HepG2 (cell line): ENCODE measurements around the gene CAMTA1. TPM values are rescaled to one million over a fixed set of nuclear protein-coding genes. Genes with fewer than 3 reads are reported as not detected.

Source experiments
- ATAC-seq: fragments of 200-7000 bp; cut with Tn5 transposase; 3 replicates; pipeline ENCODE4 v1.9.1; 2020; ENCODE audit warnings: mild to moderate bottlenecking, moderate library complexity
- BruUV-seq: library from RNA; stranded (reverse); fragments of 400-500 nt; replicated peaks from 2 replicates; lab custom pipeline; 2021; lab: Mats Ljungman, UMichigan
- CTCF ChIA-PET: fragments of 300-600 bp; formaldehyde crosslinking; extraction: SDS; loops from one replicate; lab custom pipeline; 2021; ENCODE audit warnings: low total read pairs, inconsistent platforms, low intra/inter-chr PET ratio; lab: Yijun Ruan, JAX
- POLR2A ChIA-PET: fragments of 350-600 bp; sonication (Branson Sonifier 250); formaldehyde crosslinking; loops from one replicate; lab custom pipeline; 2020; ENCODE audit warnings: antibody characterized with exemption, inconsistent platforms; lab: Yijun Ruan, JAX
- DNase-seq: peaks from one replicate; pipeline ENCODE4 v3.0.0-alpha.2; 2015; ENCODE audit warnings: low spot score
- FAIRE-seq: peaks from 3 replicates; lab custom pipeline; 2011; peaks lifted over from hg19 to GRCh38; lab: Jason Lieb, UNC
- H2AFZ ChIP-seq: one replicate; pipeline ENCODE4 v1.6.1; 2011; ENCODE audit warnings: low read length, inconsistent platforms
- H3K27ac ChIP-seq: fragments of 300-600 bp; 3 replicates; pipeline ENCODE4 v1.8.0; 2011; ENCODE audit warnings: mixed run types, mild to moderate bottlenecking, mixed read lengths, low read length, inconsistent platforms; ENCODE audit not compliant: insufficient read depth; ENCODE audit errors: extremely low read length
- H3K27me3 ChIP-seq, 2 experiments: fragments of 200-600 bp in 1 of 2; 2 replicates in 1 of 2; 3 replicates in 1 of 2; pipeline versions ENCODE4 v1.6.0 to v1.8.0; 2011; ENCODE audit warnings: low read length in 2 of 2, mild to moderate bottlenecking in 2 of 2, moderate library complexity in 2 of 2, inconsistent platforms in 1 of 2; ENCODE audit not compliant: insufficient read depth in 2 of 2, control insufficient read depth in 1 of 2
- H3K36me3 ChIP-seq, 2 experiments: fragments of 200-600 bp in 1 of 2; replicated peaks in 1 of 2; 2 replicates in 1 of 2; 3 replicates in 1 of 2; pipeline versions ENCODE4 v1.5.1 to v1.8.0; 2011; ENCODE audit warnings: low read length in 2 of 2, inconsistent platforms in 1 of 2; ENCODE audit not compliant: insufficient read depth in 2 of 2, control insufficient read depth in 1 of 2
- H3K4me1 ChIP-seq: 2 replicates; pipeline ENCODE4 v1.5.1; 2012; ENCODE audit warnings: low read length, inconsistent platforms; ENCODE audit not compliant: insufficient read depth
- H3K4me2 ChIP-seq: 2 replicates; pipeline ENCODE4 v1.6.0; 2011; ENCODE audit warnings: low read depth, low read length, inconsistent platforms
- H3K4me3 ChIP-seq, 3 experiments: fragments of 200-600 bp in 1 of 3; sonication (generic), shearing (Covaris generic) in 1 of 3; replicated peaks in 1 of 3; 2 replicates each; pipeline ENCODE4 v1.5.1; 2011 to 2016; ENCODE audit warnings: low read length in 3 of 3, inconsistent platforms in 2 of 3, low read depth in 2 of 3, mild to moderate bottlenecking in 2 of 3, control low read depth in 1 of 3, mixed read lengths in 1 of 3; ENCODE audit not compliant: insufficient read depth in 1 of 3
- H3K79me2 ChIP-seq: one replicate; pipeline ENCODE4 v1.6.1; 2011; ENCODE audit warnings: low read length, inconsistent platforms; ENCODE audit not compliant: insufficient read depth
- H3K9ac ChIP-seq: 2 replicates; pipeline ENCODE4 v1.6.0; 2011; ENCODE audit warnings: mild to moderate bottlenecking, low read depth, low read length, inconsistent platforms; ENCODE audit not compliant: insufficient read depth
- H3K9me3 ChIP-seq: 2 replicates; pipeline ENCODE4 v1.5.1; 2012; ENCODE audit warnings: mild to moderate bottlenecking, low read length
- H4K20me1 ChIP-seq: 2 replicates; pipeline ENCODE4 v1.6.0; 2011; ENCODE audit warnings: inconsistent platforms, mild to moderate bottlenecking, low read length, moderate library complexity; ENCODE audit not compliant: insufficient read depth
- CCAR2 ChIP-seq: fragments of 200-400 bp; formaldehyde crosslinking; optimal IDR thresholded peaks from 2 replicates; pipeline ENCODE3; 2018; ENCODE audit warnings: low read depth, mild to moderate bottlenecking, low read length, moderate library complexity
- NFKBIZ ChIP-seq: IDR thresholded peaks from 2 replicates; pipeline ENCODE4 v1.6.1; 2018; ENCODE audit warnings: missing genetic modification reagents, missing compliant biosample characterization
- ZNF430 ChIP-seq: sonication (generic); formaldehyde crosslinking; IDR thresholded peaks from 2 replicates; pipeline ENCODE4 v1.9.0; 2021; ENCODE audit warnings: mild to moderate bottlenecking, missing genetic modification reagents
- WGBS: methylation state at CpG from one replicate; pipeline ENCODE4 v1.1.6; 2017; ENCODE audit warnings: low lambda C conversion rate; 5-methylcytosine and 5-hydroxymethylcytosine counted together
- in situ Hi-C: cut with HindIII; loops from 2 replicates; pipeline ENCODE4 v1.10.0; 2017; ENCODE audit warnings: low pct_unique_long_range_greater_than_20kb; ENCODE audit not compliant: extremely low pct_ligation_motif_present
- intact Hi-C: fragments of 100-400 bp; cut with micrococcal nuclease; formaldehyde crosslinking; loops from one replicate; pipeline ENCODE4 v1.10.0; 2022; ENCODE audit not compliant: unreplicated experiment
- polyA plus RNA-seq, 8 experiments: library from polyadenylated mRNA; depleted of rRNA in 3 of 8; stranded (reverse) in 7 of 8; unstranded in 1 of 8; fragments of >200 nt; fragmentation: Illumina TruSeq in 4 of 8; extraction: Trizol in 4 of 8; gene quantifications; 2 replicates each; pipeline versions ENCODE4 v1.2.1 to v1.2.3, GENCODE V29; 2011 to 2016; ENCODE audit warnings: low read depth in 4 of 8, missing spikeins in 1 of 8, mixed read lengths in 1 of 8; ENCODE audit not compliant: insufficient read depth in 1 of 8
- total RNA-seq, 5 experiments: library from RNA; depleted of rRNA; stranded (reverse); fragments of >200 nt; fragmentation: Illumina TruSeq; extraction: Trizol; gene quantifications; 2 replicates each; pipeline ENCODE4 v1.2.3, GENCODE V29; 2016; ENCODE audit warnings: low read depth in 1 of 5
- TF ChIP-seq, protein P1 (sequence below): sonication (generic); formaldehyde crosslinking; IDR thresholded peaks from 2 replicates; pipeline ENCODE4 v1.5.1; 2020; ENCODE audit warnings: missing genetic modification reagents, mild to moderate bottlenecking, borderline replicate concordance
- TF ChIP-seq, protein P2 (sequence below): sonication (generic); formaldehyde crosslinking; IDR thresholded peaks from 2 replicates; pipeline ENCODE4 v1.4.0; 2020; ENCODE audit warnings: missing genetic modification reagents
- TF ChIP-seq, protein P3 (sequence below): IDR thresholded peaks from 2 replicates; pipeline ENCODE4 v1.6.1; 2012; ENCODE audit warnings: inconsistent platforms

The CAMTA1 gene
- total and polyA plus RNA-seq, 2 of the 13 experiments (the other 11 are each of a cell fraction or from before 2014, with no cell fraction given) = 25.0 to 36.4 TPM

- TF ChIP-seq, protein P1, sequence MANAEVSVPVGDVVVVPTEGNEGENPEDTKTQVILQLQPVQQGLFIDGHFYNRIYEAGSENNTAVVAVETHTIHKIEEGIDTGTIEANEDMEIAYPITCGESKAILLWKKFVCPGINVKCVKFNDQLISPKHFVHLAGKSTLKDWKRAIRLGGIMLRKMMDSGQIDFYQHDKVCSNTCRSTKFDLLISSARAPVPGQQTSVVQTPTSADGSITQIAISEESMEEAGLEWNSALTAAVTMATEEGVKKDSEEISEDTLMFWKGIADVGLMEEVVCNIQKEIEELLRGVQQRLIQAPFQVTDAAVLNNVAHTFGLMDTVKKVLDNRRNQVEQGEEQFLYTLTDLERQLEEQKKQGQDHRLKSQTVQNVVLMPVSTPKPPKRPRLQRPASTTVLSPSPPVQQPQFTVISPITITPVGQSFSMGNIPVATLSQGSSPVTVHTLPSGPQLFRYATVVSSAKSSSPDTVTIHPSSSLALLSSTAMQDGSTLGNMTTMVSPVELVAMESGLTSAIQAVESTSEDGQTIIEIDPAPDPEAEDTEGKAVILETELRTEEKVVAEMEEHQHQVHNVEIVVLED = no peak
- TF ChIP-seq, all 625 proteins: peak for 0
Measured at GRCh38 chr1:7560128-7560527, 774.9 kb downstream of the CAMTA1 start (continued).

DNA sequence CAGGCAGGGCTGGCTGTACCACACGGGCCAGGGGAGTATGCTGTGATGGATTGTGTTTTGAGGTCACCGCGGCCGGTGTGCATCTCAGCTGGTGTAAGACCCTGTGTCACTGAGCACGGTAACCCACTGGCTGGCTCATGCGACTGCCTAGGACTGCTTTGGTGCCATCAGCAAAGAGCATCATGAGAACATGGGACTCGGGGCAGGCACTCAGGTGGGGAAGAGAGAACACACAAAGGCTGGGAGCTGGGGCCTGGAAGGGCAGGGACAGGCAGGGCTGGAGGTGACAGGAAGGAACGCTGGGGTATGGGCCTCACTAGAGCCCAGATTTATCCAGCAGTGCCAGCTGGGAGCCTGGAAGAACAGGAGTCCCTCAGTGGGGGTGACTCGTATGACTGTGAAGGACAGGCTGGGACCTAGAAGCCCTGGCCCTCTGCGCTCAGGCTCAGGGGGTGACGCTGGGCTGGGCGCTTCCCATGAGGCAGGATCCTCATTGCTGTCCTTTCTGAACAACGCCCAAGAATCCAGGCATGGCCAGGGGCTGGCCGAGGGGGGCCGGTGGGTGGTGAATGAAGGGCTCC, 775.4 kb downstream of the CAMTA1 start:
- no peak for ATAC-seq
- Histone ChIP-seq H3K9me3 (no peaks in the 10 kb centered on the region), H3K4me1 (no peaks in the 10 kb centered on the region), H3K4me3 (no peak overlapping the region), H2AFZ (no peak overlapping the region), H3K27ac (no peak overlapping the region), H3K36me3 (no peaks in the 10 kb centered on the region), H3K4me2 (no peak overlapping the region), H4K20me1 (no peaks in the 10 kb centered on the region), H3K79me2 (no peaks in the 10 kb centered on the region), H3K9ac (no peak overlapping the region), H3K27me3 (peaks cover 12 to 44% of the 10 kb centered on the region in 2 experiments; a peak in 4 of 5 replicates)
- FAIRE-seq = no peak
- intact Hi-C loops = no loop called here
- in situ Hi-C loops = no loop called here
- DNase-seq = no peak
- WGBS = 10% methylated on average over 8 of the region's 15 CpGs
- no TSS peak for BruUV-seq
- TF ChIP-seq NFKBIZ (CRISPR knock-in tag) (no peak), CCAR2 (no peak), ZNF430 (no peak)
- TF ChIP-seq, protein P2, sequence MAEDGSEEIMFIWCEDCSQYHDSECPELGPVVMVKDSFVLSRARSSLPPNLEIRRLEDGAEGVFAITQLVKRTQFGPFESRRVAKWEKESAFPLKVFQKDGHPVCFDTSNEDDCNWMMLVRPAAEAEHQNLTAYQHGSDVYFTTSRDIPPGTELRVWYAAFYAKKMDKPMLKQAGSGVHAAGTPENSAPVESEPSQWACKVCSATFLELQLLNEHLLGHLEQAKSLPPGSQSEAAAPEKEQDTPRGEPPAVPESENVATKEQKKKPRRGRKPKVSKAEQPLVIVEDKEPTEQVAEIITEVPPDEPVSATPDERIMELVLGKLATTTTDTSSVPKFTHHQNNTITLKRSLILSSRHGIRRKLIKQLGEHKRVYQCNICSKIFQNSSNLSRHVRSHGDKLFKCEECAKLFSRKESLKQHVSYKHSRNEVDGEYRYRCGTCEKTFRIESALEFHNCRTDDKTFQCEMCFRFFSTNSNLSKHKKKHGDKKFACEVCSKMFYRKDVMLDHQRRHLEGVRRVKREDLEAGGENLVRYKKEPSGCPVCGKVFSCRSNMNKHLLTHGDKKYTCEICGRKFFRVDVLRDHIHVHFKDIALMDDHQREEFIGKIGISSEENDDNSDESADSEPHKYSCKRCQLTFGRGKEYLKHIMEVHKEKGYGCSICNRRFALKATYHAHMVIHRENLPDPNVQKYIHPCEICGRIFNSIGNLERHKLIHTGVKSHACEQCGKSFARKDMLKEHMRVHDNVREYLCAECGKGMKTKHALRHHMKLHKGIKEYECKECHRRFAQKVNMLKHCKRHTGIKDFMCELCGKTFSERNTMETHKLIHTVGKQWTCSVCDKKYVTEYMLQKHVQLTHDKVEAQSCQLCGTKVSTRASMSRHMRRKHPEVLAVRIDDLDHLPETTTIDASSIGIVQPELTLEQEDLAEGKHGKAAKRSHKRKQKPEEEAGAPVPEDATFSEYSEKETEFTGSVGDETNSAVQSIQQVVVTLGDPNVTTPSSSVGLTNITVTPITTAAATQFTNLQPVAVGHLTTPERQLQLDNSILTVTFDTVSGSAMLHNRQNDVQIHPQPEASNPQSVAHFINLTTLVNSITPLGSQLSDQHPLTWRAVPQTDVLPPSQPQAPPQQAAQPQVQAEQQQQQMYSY = no peak
- TF ChIP-seq, protein P3, sequence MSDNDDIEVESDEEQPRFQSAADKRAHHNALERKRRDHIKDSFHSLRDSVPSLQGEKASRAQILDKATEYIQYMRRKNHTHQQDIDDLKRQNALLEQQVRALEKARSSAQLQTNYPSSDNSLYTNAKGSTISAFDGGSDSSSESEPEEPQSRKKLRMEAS = no peak
- ChIA-PET CTCF (no interaction called here), POLR2A (no interaction called here)
